Astrocyte of the spinal cord (primary cell): ENCODE results near the gene DCK.
A peak's percentile ranks its signal among the peaks of the same experiment; 100 is the strongest.

Source experiments
- DNase-seq: peaks from one replicate; pipeline ENCODE4 v3.0.0; 2011; ENCODE audit warnings: low read depth, low spot score
- H3K4me3 ChIP-seq: 2 replicates; pipeline ENCODE4 v1.5.1; 2011; ENCODE audit warnings: low read depth, mild to moderate bottlenecking, low read length, moderate library complexity
- CTCF ChIP-seq: IDR thresholded peaks from 2 replicates; pipeline ENCODE4 v1.5.1; 2012; ENCODE audit warnings: low read depth, mild to moderate bottlenecking, low read length, inconsistent platforms
- in situ Hi-C: cut with HindIII; loops from 2 replicates; pipeline ENCODE4 v1.10.0; 2017; ENCODE audit warnings: low sequenced_read_pairs

The DCK gene

GRCh38 chr4:70956549-70957210 is 36.8 kb upstream of the DCK start:
- DNase-seq: no peak
- in situ Hi-C loops: no loop called here
- no peak for TF ChIP-seq CTCF
- H3K4me3 ChIP-seq: no peak overlapping the region

- in situ Hi-C loops: no loop called here
- no peak overlapping the region for H3K4me3 ChIP-seq
- TF ChIP-seq CTCF: no peak
- DNase-seq: peak; percentile 91
These were observed 34.8 kb upstream of the DCK start for GRCh38 chr4:70958681-70959080.

- TF ChIP-seq CTCF: no peak
- DNase-seq: peak; percentile 74
- no peak overlapping the region for H3K4me3 ChIP-seq
- in situ Hi-C loops: no loop called here
These were observed 24.4 kb upstream of the DCK start for GRCh38 chr4:70969076-70969475.

- in situ Hi-C loops: no loop called here
- no peak for TF ChIP-seq CTCF
- no peak overlapping the region for H3K4me3 ChIP-seq
- no peak for DNase-seq
These were observed 17.2 kb upstream of the DCK start for GRCh38 chr4:70976252-70976651.

GRCh38 chr4:70979445-70980008 is 13.9 kb upstream of the DCK start:
- no peak for DNase-seq
- no peak for TF ChIP-seq CTCF
- H3K4me3 ChIP-seq: no peak overlapping the region
- in situ Hi-C loops: no loop called here

GRCh38 chr4:70980196-70980595 is 13.3 kb upstream of the DCK start:
- in situ Hi-C loops: no loop called here
- H3K4me3 ChIP-seq: no peak overlapping the region
- no peak for DNase-seq
- TF ChIP-seq CTCF: no peak
